Adrenal gland (tissue), 5 donors: ENCODE data around the gene ZMIZ2.

Experiments used
- CTCF ChIP-seq, 6 experiments: fragments of 450-650 bp in 4 of 6; fragments of 200-600 bp in 2 of 6; sonication (generic) in 1 of 6; IDR thresholded peaks; 1 replicate in 5 of 6; 2 replicates in 1 of 6; pipeline versions ENCODE4 v1.5.1 to v1.8.0; 2016 to 2021; ENCODE audit warnings: antibody characterized with exemption in 6 of 6, mild to moderate bottlenecking in 2 of 6, moderate library complexity in 1 of 6
- POLR2A ChIP-seq, 2 donors: fragments of 450-650 bp; IDR thresholded peaks; one replicate each; pipeline ENCODE4 v1.6.1; 2017; ENCODE audit warnings: antibody characterized with exemption in 2 of 2, mild to moderate bottlenecking in 2 of 2, moderate library complexity in 1 of 2
- donor health status: DM: no; HTN: no; CAD: no.

DNA sequence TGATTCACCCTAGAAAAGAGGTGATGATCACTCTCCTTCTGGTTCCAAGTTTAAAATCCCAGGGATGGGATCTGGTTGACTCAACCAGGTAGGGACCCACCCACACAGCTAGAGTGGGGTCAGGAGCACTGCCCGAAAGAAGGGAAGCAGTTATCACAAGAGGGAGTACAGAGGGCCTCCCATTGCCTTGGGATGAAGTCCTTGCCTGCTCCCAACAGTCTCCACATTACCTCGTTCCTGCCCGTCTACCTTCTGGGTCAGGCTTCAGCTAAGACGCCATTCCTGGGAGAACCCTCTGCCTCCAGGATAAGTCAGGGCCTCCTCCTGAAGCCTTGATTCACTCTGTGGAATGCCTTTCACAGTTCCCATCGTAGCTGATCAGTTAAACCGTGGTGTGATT is 23.8 kb downstream of the ZMIZ2 start:
- no peak for TF ChIP-seq CTCF (IDR thresholded peaks at IDR 0.05)
- TF ChIP-seq POLR2A (IDR thresholded peaks at IDR 0.05): no peak
